GF-D8 (cell line): Measurements from ENCODE around the gene ZNF213.
"Not testable (repeated sequence)": the region's sequence is repeated elsewhere in the genome, so short reads cannot be mapped to it uniquely, and the experiment has no call there.

Experiments used
- DNase-seq: peaks from one replicate; lab custom pipeline; 2025; lab: John Stamatoyannopoulos, UW

The ZNF213 gene

DNA sequence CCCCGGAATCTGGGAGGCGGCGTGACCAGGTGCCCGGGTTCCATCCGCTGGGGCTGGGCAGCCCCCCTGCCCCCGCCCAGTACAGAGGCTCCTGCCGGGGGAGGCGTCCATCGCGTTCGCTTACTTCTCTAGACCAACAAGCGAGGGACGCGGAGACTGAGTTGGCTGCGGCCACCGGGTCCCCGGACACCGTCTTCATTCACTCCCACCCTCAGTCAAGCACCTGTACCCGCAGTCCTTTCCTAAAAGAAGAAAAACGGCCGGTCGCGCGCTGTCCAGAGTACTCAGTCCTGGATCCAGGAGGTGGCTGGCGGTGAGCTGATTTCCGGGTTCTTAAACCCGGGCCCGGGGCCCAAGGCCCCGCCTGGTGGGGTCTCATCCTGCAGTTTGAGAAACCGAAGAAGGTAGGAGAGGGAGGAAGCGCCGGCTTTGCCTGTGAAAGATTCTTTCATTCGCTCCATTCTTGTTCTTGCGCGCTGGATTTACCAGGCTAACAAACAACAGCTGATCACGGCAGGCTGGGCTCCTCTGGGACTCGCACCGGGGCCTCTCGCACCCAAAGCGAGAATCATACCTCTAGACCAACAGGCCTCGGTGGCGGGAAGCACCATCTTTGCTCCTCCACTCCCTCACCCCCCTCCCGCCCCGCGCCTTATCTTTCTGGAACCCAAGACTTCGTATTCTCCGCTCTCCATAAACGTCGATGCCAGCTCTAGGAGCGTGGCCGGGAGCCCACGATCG lies 35.8 kb downstream of the ZNF213 start:
- no peak for DNase-seq

DNA sequence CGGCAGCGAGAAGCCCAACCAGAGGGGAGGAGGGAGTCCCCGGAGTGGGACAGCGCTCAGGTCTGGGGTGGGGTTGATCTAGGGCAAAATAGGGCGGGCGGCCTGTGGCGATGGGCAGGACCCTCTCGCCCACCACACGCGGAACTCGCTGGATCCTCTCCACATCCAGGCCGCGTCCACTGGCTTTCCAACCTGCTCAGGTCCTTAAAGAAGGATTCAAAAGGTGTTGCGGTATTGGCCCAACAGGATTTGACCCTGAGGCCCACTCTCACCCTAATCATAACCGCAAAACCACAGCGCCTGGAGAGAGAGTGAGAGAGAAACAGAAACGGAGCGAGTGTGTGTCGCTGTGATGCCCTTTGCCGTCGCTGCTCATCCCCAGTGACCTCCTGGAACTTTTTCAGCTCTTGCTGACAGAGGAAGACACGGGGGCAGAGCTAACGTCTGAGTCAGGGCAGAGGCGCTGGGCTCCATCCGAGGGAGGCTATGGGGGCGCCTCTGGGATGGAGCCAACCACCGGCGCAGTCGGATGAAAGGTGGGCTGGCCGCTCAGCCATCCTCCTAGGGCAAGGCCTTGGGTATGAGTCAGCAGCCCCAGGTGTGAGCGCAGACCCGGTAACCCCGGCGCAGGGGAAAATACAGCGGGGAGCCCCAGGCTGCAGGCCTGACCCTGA lies 36.5 kb downstream of the ZNF213 start:
- DNase-seq = no peak

DNA sequence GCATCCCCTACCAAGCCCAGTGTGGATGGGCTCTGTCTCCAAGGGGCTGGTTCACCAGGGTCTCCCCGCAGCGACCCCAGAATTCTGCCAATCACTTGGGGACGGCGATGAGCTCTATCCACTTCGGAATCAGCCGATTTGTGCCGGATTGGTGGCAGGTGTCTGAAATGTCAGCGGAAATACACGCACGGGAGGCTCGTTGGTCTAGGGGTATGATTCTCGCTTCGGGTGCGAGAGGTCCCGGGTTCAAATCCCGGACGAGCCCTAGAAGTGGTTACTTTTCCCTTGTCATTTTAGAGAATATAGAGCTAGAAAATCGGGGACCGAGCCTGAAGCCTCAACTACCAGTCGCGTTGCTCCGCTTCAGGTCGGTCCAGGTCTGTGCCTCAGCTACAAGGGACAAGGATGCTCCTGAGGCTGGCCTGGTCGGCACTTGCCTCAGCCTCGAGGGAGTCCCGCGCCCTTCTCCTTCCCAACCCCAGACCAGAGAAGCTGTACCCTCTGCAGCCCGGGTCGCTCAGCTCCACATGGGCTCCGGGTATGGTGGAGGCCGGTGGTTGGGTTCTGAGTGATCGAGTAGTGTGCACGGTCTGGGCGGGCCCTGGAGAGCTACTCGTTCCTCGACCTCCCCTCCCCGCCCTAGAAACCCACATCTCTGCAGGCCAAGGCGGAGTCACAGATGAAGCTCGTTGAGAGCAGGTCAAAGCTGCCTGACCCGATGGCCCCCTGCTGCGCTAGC lies 37.2 kb downstream of the ZNF213 start:
- DNase-seq = no peak

DNA sequence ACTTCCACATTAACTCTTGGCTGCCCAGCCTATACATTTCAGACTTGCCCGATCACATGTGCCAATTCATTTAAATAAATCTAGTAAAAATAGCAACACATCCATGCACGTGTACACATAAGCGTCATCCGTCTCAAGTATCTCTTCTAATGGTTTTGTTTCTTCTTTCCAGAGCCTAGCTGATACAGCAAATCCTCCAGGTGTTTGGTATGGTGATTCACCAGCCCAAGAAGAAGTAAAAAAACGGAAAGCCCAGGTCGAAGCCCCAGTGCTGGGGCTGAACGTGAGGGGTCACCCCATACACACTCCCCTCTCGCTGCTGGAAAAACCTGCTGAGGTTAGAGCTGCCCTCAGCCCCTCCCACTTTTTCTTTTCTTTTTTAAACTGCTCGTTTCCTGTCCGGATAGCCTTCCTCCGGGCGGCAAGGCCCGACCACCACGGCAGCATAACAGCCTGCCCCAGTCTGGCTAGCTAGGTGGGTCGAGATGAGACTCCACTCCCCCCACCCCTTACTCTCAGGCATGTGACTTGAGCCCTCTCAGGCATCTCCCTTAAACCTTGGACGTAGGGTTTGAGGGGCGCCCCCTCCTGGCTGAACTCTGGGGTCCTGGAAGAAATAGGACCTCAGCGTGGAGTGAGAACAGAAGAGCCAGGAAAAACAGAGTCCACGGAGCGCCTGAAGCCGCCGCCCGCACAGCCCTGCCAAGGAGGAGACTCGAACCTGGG lies 39.2 kb downstream of the ZNF213 start:
- DNase-seq = no peak

DNA sequence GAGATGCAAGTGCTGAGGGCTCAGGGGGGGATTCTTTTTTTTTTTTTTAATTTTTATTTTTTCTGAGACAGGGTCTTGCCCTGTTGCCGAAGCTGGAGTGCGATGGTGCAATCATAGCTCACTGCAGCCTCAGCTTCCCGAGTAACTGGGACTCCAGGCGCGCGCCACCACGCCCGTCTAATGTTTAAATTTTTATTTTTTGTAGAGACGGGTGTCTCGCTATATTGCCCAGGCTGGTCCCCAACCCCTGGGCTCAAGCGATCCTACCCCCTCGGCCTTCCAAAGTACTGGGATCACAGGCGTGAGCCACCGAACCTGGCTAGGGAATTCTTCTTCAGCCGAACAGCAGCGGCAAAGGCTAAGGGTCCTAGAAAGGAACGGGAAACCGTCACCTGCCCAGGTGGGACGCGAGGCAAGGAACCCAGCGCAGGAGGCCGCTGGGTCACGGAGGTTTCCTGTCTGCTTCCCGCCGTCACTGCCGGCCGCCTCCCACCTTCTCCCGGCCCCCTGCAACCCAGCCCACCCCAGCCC lies 39.9 kb downstream of the ZNF213 start:
- DNase-seq = no peak

DNA sequence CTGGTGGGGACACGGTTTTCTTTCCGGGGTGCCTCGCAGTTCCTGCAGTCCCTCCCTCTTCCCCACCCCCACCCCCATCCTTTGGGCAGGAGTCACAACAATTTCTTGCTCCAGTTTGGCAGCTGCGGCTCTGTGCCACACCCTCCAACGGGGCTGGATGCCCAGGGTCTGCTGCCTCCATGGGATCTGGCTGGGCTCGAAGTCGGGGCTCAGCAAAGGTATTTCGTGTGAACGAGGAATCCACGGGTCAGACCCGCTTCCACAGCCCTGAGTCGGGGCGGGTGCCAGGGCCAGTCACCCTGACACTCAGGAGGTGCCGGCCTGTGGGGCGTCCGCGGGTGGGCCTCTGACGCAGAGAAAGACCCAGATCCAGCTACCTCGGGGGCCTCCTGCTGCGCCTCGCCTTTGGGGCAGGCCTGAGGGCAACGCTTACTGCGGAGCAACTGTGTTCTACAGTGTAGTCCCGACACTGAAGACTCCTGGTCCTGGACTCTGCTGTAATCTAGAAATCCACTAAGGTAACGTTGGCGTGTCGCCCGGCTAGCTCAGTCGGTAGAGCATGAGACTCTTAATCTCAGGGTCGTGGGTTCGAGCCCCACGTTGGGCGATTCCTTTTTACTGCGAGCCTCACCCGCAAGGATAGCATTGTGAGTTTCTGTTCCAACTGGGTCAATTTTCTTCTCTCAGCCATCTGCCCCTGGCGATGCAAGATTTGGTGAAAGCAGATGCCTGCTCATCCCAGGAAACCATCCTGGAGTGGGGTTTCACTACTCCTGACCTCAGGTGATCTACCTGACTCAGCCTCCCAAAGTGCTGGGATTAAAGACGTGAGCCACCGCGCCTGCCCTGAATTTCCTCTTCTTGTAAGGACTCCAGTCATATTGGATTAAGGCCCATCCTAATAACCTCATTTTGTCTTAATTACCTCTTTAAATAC lies 40.6 kb downstream of the ZNF213 start:
- DNase-seq = no peak

DNA sequence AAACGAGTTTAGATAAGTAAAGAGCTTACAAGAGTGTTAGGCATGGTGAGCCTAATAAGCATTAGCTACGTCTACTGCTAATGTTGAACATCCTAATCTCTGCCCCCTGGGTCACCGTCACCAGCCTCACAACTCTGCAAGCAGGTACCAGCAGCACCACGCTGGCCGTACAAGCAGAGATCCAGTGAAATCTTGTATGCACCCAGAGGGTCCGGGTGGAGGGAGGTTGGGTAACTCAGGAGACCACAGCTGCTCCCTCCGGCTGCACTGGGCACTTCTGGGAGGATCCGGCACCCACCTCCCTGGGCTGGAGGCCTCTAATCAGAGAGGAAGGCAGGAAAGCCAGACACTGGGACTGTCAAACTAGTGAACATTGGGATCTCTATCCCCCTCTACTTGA lies 44.8 kb downstream of the ZNF213 start:
- no peak for DNase-seq

DNA sequence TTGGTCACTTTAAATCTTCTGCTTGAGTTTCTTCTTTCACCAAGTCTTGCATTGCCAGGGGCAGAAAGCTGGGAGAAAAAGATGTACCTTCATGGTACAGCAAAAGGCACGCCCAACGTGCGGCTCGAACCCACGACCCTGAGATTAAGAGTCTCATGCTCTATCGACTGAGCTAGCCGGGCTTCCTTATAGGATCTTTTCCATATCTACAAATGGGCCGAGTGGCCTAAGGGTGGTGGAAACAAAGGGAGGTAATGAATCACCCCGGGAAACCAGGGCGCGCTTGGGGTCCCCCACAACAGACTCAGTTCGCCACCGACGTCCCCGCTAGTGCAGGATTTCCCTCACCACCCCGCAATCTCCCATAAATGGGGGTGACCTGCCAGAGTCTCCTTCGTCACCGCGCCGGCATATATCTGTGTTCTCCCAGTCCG lies 45.6 kb downstream of the ZNF213 start:
- DNase-seq = no peak

DNA sequence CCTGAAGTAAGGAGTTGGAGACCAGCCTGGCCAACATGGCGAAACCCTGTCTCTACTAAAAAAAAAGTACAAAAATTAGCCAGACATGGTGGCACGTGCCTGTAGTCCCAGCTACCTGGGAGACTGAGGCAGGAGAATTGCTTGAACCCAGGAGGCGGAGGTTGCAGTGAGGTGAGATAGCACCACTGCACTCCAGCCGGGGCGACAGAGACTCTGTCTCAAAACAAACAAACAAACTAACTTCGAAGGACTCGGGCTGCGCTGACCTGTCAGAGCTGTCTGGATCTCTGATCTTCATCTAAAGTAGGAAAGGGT lies 47.4 kb downstream of the ZNF213 start:
- DNase-seq = not testable (repeated sequence)

DNA sequence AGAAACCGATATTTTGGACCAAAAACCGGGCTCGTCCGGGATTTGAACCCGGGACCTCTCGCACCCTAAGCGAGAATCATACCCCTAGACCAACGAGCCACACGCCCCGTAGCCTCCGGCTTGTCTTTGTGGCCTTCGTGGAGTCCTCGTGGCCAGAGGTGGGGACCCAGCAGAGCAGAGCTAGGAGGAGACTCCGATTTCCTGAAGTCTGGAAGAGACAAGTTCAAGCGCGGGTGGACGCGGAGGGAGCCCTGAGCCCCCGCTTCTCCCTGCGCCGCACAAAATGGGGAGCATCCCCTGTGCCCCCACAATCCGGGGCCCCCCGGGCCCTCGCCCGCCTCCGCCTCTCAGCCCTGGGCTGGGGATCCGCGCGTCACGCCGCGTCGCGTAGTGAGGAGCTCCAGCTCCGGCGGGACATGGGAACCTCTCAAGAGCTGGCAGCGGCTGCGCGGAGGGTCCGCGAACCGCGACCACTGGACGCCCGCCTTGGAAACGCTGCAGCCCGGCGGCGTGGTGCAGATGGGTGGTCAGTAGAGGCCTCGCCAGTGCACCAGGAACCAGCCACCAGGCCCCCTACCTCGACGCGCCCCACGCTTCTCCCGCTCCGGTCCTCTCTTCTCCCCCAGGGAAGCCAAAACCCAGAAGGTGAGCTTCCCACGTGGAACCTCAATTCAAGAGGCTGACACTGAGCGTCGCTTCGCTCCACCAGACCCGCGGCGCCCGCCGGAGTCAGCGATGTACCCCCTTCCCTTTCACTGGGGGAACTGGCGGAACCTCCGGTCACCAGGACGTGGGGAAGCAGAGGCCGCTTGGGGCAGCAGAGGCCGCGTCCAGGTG lies 48.0 kb downstream of the ZNF213 start:
- DNase-seq = peak; percentile 26

DNA sequence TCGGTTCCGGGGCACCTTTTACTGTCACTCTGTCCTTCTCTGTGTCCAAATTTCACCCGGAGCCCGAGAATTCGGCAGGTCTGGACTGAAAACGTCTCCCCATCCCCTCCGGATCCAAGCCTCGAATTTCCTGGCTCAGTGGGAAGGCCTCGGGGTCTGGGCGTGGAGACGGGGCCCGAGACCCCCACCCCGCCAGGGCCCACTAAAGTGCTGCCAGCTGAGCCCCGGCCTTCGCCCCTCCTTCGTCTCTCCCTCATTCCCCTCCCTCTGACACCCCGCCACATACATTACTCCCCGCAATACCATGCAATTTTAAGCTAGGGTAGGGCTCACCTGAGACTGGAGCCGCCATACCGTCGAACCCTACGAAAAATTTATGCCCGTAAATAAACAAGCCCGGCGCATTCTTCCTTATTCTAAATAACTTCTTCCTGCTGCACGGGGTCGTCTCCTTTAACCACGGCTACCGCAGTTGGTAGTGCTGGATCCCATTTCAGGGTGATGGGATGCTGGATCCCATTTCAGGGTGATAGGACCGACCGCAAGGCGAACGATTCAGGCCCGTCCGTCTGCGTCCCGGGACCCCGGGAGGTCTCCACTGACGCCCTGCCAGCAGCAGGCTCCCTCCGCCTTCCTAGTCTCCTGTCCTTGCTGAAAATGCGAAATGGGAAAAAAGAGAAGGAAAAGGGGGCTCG lies 48.8 kb downstream of the ZNF213 start:
- DNase-seq = no peak

DNA sequence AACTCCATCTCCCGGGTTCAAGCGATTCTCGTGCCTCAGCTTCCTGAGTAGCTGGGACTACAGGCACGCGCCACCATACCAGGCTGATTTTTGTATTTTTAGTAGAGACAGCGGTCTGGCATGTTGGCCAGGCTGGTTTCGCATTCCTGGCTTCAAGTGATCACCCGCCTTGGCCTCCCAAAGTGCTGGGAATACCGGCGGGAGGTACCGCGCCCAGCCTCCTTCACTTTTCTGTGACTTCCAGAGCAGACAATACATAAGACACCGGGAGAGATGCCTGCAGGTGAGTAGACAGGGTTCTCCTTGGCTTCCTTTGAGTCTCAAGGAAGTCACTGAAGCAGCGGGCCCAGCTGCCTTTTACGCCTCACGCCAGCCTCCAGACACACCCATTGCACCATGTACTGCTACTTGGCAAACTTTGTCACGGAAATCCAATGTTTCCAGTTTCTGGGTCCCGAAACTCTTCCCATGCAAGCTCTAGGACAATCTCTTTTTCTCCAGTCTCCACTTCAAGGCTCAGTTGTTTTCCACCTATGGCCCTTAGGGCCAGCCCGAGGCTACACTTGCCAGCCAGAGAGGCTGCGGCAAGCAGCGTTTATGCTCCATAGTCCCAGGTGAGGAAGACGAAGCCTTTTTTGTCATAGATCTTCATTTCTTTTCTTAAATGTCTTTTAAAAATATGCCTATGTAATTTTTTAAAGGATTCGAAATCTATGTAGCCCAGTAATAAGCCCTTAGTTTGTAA lies 52.3 kb downstream of the ZNF213 start:
- DNase-seq = no peak

DNA sequence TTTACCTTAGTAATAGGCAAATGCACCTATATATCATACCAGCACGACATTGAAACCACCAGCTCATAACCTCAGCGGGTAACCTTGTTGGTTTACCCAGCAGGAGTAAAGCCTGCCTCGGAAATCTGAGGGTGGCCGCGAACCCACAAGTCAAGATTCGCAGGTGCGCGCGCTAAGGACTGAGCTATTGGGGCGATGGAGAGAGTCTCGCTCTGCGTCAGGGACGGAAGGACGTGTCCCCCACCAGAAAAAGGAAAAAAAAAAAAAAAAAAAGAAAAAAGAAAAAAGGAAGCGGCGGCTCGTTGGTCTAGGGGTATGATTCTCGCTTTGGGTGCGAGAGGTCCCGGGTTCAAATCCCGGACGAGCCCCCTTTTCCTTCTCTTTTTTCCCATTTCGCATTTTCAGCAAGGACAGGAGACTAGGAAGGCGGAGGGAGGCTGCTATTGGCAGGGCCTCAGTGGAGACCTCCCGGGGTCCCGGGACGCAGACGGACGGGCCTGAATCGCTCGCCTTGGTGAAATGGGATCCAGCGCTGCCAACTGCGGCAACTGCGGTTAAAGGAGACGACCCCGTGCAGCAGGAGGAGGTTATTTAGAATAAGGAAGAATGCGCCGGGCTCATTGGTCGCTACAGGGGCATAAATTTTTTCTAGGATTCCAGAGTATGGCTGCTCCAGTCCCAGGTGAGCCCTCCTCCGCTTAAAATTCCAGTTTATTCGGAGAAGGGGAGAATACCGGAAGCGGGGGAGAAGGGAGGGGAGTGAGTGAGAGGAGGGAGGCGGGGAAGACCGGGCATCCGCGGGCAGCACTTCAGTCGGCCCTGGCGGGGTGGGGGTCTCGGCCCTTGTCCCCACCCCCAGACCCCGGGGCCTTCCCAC lies 53.2 kb downstream of the ZNF213 start, which contains the start of gene OR1F1:
OR1F1 (plus strand) TSS at position 407 of the 877 bp plus-strand sequence.
- DNase-seq = peak; percentile 22

DNA sequence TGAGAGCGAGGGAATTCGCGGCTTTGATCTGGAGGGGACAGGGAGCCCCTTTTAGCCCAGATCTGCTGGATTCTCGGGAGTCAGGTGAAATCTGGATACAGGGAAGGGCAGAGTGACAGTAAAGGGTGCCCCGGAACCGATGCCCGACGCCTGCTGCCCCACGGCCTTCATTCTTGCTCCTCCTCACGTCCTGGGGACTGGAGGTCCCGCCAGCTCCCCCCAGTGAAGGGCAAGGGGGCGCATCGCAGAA lies 53.8 kb downstream of the ZNF213 start:
- DNase-seq = no peak

DNA sequence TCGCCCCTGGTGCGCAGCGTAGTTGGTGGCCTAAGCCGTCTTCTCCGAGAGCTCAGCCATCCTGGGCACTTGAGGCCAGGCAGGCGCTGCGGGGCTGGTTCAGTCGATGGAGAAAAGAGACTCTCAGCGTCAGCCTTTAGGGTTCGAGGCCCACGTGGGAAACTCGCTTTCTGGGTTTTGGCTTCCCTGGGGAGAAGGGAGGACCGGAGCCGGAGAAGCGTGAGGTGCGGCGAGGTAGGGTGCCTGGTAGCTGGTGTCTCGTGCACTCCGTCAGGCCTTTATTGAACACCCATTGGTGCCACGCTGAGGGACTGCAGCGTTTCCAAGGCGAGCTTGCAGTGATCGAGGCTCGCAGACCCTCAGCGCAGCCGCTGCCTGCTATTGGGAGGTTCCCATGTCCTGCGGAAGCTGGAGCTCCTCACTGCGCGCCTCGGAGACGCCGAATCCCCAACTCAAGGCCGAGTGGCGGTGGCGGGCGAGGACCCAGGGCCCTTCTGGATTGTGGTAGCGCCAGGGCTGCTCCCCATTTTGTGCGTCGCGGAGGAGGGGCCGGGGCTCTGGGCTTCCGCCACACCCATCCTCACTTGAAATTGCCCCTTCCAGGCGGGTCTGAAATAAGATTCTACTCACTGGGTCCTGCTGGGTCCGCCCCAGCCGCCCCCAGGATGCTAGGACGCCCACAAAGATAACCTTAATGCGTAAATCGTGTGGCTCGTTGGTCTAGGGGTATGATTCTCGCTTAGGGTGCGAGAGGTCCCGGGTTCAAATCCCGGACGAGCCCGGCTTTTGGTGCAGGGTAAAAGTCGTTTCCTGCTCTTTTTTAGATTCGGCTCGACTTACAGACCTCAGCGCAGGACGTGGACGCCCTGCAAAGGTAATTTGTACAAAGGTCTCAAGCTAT lies 54.3 kb downstream of the ZNF213 start:
- no peak for DNase-seq

DNA sequence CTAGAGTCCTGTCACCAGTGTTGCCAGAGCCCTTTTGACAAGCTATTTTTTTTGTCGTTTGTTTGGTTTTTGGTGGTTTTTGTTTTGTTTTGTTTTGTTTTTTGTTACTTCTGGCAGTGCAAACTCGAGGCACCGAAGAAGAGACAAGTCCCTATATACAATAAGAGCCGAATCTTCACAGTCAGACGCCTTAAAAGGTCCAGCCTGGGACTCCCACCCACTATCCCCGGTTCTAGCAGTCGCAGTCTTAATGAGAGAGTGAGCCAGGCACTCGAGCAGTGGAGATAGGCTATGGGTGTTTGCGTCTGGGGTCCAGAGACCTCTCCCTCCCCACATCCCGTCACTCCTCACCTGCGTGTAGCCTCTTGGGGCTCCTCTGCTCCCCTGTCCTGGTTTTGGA lies 55.0 kb downstream of the ZNF213 start:
- no peak for DNase-seq

DNA sequence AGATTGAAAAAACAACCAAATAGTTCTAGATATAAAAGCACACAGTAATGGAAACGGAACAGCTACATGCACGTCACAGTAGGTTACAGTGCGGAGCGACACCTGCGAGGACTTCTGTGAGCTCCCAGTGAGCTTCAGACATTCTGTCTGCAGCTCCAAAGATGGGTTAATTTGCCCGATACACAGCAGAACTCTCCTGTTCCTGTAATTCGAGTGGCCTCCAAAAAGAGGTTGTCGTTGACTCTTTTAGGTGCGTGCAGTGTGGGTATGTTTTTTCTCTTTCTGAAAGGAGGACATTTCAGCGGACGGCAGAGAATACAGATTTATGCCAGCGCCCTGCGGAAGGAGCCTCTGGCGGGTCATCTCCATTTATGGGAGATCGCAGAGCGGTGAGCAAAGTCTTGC lies 56.1 kb downstream of the ZNF213 start:
- DNase-seq = no peak
